AG20443 (cell line): Measurements from ENCODE around the gene DPYSL4.

Experiments
- DNase-seq: peaks from one replicate; pipeline ENCODE4 v3.0.0; 2012; ENCODE audit warnings: low spot score, mixed read lengths

Gene DPYSL4

DNA sequence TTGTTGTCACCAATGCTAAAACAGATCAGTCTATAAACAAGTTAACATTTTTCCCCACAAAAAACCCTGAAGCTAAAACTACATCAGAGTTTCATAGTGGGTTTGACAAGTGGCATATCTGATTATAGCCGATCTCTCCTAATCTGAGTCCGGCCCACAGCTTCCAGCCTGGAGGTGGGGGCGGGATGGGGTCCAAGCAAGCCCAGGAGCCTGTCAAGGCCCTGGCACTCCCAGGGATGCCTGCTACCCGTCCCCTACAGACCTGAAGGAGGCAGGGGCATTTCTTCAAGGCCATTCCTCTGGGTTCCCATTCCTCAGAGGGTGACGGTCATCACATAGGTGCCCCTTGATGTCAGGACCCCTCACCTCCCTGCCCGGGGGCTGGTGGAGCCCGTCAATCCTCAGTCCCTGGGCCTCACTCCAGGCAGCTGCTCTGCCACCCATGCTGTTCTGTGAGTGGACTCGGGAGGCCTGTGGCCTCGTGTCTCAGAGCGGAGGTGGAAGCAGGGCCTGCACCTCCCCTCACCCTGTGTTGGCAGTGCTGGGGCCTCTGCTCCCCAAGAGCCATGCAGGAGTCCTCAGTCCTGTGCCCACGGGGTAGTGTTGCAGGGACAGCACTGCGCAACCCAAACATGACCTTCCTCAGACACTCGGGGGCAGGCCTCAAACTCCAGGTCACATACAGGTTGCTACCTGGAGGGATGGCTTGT, 8.8 kb downstream of the DPYSL4 start:
- DNase-seq, result no peak

DNA sequence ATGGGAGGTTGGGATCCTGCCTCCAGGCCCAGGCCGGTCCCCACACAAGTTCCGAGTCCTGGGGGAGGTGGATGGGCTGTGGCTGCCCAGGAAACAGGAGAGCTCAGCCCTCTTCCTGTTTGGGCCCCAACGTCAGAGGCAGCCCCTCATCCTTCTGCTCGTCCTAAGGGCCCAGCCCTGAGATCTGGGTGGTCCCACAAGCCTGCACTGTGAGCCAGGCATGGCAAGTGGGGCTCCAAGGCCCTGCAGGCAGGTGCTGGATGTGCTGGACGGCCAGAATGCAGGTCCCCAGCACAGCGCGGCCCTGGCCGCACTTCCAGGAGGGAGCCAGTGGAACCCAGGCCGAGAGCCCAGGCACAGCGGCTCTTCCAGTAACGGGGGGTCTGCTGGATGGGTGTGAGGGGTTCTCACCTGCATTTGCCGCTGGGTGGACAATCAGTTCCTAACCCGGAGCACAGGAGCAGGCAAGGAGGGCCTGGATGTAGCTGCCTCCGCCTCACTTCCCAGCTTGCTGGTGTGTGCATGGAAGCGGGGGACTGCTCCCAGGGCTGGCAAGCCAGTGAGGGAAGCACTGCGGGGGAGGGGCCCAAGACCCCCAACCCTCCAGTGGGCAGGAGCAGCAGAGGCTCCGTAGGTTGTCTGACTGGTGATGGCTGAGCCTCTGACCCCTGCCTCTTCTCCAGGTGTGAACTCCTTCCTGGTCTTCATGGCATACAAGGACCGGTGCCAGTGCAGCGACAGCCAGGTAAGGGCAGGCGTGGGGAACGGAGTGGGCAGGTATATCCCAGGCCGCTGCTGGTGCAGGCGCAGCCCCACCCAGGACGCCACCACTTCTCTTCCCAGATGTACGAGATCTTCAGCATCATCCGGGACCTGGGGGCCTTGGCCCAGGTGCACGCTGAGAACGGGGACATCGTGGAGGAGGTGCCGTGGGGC, 9.7 kb downstream of the DPYSL4 start:
- no peak for DNase-seq

DNA sequence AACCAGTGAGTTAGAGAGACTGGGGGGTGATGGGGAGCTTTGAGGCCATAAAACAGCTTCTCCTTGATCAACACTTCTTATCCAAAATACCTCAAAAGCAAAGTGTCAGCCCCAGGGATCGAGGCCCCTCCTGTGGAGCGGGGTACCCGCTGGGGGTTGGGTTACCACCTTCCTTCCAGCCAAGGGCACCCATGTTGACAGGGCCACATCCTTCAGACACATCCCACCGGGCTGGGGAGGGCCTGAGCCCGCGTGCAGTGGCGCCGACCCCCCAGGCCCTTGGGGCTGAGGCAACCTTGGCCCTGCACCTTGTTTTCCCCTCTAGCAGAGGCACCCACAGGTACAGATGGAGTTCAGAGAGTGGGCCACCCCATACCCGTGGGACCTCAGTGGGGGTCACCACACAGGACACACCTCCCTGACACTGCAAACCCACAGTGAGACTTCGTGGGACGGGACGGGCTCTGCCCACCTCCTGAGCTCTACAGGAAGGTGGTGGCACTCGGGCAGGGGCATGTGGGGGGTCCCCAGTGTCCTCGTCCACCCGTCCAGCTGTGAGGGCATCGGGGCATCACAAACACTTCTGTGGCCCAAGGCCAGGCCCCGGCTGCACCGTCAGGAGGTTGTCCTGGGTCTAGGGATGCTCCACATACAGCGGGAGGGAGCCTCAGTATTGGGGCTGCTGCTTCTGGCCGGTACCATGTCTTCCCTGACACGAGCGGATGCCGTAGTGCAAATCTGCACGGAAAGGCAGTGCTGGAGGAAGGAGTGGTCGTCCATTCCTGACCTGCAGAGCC, 10.7 kb downstream of the DPYSL4 start:
- DNase-seq, result no peak

DNA sequence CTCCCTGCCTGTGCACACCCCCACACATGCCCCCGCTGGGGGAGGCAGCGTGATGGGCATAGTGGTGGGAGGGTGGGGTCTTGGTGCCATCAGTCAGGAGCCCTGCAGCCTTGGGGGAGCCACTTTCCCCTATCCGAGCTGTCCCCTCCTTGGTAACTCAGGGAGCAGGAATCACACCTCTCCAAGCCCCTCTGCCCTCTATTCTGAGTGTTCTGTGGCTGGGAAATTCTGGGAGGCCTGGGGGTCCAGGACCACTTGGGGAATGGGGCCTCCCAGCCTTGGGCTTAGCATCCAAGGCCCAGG, 11.3 kb downstream of the DPYSL4 start:
- DNase-seq, result no peak

GRCh38 chr10:132198381-132199181, 11.8 kb downstream of the DPYSL4 start:
- DNase-seq, result no peak

DNA sequence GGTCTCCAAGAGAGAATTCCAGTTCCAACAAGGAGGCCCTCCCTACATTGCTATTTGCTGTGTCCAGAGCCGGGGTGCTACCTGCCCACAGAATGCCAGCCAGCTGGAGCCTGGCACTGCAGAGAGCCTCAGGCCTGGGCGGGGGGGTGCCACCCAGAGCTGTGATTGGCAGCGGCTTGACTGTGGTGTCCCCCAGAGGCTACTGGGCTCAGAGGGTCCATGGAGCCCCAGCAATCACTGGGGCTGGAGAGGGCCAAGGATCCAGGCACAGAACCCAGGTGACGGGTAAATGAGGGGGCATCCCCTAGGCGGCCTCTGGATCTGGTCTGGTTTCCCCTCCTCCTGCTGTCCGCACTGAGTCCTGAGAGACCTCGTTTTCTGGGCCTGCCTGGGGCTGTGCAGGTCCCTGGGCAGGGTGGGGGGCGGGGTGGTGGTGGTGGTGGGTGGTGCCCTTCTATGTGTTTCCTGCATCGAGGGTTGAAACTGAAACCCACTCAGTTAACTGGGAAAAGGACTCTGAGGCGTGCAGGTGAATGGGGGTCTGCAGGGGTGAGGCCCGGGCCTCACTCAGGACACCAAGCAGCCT, 12.6 kb downstream of the DPYSL4 start:
- no peak for DNase-seq

DNA sequence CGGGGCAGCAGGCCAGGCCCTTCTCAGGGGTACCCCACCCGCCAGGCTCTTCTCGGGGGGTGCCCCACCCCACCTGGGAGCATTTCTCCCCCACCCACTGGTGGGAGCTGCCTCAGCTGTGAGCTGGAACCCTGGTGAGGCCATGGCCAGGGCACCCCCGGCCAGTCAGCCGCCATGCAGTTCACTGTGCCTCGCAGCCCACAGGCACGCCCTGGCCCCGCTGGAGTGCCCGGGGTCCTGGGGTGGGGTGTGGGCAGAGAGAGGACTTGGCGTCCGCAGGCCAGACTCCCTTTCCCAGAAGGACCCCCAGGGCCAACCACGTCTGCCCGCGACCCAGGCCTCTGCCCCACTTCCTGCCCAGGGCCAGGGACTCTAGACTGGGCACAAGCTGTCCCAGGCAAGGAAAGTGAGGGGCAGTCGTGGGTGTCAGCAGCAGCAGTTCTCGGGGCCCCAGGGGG, 13.1 kb downstream of the DPYSL4 start:
- no peak for DNase-seq

DNA sequence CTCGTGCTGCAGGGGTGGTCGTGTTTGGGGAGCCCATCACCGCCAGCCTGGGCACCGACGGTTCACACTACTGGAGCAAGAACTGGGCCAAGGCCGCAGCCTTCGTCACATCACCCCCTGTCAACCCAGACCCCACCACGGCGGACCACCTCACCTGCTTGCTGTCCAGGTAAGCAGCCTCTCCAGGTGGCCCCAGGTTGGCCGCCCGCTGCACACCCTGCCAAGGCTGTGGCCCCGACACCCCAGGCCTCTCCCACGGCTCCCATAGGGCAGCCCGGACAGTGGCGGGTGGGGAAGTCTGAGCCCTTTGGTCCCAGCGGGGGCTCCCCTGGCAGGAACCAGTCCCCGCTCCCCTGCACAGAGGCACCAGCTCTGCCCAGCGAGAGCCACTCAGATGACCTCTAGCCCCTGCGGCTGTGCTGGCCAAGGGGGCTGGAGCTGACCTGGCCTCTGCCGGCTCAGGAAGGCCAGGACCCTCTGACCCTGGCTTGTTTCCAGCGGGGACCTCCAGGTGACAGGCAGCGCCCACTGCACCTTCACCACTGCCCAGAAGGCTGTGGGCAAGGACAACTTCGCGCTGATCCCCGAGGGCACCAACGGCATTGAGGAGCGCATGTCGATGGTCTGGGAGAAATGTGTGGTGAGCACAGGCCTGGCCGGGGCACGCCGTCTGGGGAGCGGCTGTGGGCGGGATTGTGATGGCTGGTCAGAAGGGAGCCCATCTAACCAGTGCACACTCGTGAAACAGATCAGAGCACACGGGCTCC, 13.8 kb downstream of the DPYSL4 start:
- DNase-seq, result no peak

DNA sequence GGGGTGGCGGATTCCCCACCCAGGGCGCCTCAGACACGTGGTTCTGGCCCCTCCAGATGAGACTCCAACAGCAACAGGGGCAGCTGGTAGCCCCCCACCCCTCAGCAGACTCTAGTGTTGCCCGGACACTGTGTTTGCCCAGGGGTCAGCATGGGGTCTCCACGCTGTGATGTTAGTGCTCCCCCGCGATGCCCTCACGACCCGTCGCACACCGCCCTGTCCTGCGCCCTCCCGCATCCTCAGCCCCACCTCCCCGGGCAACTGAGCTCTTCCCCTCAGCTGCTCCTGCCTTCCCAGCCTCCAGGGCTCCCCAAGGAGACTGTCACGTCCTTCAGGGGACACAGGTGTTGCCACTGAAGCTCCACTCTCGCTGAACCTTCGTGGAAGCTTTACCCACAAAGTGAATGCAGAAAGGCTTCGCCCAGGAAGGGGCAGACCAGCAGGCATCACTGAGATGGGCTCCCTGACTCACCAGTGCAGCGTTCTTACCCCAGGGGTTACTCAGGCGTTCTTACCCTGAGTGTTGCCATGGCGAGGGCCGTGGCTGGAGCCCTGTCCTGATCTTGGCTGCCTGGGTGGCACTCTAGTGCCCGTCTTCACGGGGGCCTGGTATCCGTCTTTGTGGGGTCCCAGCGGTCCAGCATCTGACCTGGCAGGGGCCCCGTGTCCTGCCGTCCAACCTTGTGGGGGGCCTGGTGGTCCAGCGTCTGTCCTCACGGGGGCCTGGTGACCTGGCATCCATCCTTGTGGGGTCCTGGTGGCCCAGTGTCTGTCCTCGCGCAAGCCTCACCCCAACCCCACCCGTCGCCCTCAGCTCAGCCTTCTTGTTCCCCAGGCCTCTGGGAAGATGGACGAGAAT, 14.6 kb downstream of the DPYSL4 start:
- no peak for DNase-seq

GRCh38 chr10:132202070-132202970, 15.6 kb downstream of the DPYSL4 start:
- DNase-seq, result no peak

- no peak for DNase-seq
Observed at GRCh38 chr10:132203256-132204077, 16.7 kb downstream of the DPYSL4 start.

DNA sequence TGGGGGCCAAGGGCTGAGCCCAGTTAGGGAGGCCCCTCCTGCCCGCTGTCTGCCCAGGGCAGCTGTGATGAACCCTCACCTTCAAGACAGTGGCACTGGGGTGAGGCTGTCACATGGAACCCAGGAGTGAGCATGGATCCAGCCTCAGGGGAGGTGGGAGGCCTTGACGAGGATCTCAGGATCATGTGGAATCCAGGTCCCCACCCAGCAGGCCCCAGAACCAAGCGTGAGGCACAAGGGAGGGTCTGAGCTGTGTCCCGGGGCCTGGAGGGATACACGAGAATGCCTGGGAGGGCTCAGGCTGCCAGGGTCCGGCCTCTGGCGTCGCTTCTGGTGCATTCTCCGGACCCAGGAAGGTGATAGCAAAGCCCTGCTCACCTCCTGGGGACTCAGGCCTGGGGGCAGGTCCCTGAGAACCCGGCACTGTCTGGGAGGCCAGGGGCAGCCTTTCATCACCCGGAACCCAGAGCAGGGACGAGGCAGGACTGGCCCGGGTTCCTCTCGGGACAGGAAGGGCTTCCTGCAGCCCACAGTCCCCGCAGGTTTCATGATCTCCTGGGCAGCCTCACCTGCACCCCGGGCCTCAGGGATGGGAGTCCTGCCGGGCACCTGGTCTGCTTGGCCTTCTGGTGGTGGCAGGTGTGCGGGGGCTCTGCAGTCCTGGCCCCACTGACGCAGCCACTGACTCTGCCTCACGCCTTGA, 17.5 kb downstream of the DPYSL4 start:
- DNase-seq, result no peak

GRCh38 chr10:132204781-132205473, 18.2 kb downstream of the DPYSL4 start:
- no peak for DNase-seq

GRCh38 chr10:132205650-132206376, 19.1 kb downstream of the DPYSL4 start:
- no peak for DNase-seq

- DNase-seq, result no peak
Observed at GRCh38 chr10:132206377-132206745, 19.6 kb downstream of the DPYSL4 start.
